ENCODE results near the gene XPNPEP1.

The XPNPEP1 gene

GRCh38 chr10:109820620-109821405 lies 102.5 kb downstream of the XPNPEP1 start:
- TF ChIP-seq, protein P1, sequence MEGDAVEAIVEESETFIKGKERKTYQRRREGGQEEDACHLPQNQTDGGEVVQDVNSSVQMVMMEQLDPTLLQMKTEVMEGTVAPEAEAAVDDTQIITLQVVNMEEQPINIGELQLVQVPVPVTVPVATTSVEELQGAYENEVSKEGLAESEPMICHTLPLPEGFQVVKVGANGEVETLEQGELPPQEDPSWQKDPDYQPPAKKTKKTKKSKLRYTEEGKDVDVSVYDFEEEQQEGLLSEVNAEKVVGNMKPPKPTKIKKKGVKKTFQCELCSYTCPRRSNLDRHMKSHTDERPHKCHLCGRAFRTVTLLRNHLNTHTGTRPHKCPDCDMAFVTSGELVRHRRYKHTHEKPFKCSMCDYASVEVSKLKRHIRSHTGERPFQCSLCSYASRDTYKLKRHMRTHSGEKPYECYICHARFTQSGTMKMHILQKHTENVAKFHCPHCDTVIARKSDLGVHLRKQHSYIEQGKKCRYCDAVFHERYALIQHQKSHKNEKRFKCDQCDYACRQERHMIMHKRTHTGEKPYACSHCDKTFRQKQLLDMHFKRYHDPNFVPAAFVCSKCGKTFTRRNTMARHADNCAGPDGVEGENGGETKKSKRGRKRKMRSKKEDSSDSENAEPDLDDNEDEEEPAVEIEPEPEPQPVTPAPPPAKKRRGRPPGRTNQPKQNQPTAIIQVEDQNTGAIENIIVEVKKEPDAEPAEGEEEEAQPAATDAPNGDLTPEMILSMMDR (IDR thresholded peaks at IDR 0.05; ENCODE audit: insufficient read depth, low read length, poor library complexity, severe bottlenecking): no peak
- no peaks in the 10 kb centered on the region for H3K36me3 ChIP-seq (ENCODE audit: control insufficient read depth, insufficient read depth, low read length)
- no peaks in the 10 kb centered on the region; the same call in 1 of the 2 replicates for H3K27me3 ChIP-seq (replicated peaks; ENCODE audit: control insufficient read depth, insufficient read depth, low read length)
- DNase-seq (ENCODE audit: extremely low read depth, insufficient read length): no peak
- no peak overlapping the region for H3K4me3 ChIP-seq (replicated peaks; ENCODE audit: low read depth, low read length)

- Histone ChIP-seq H3K27me3 (replicated peaks; ENCODE audit: control insufficient read depth, insufficient read depth, low read length) (no peaks in the 10 kb centered on the region; the same call in 1 of the 2 replicates), H3K4me3 (replicated peaks; ENCODE audit: low read depth, low read length) (no peak overlapping the region), H3K36me3 (ENCODE audit: control insufficient read depth, insufficient read depth, low read length) (no peaks in the 10 kb centered on the region)
- TF ChIP-seq, protein P1 (IDR thresholded peaks at IDR 0.05; ENCODE audit: insufficient read depth, low read length, poor library complexity, severe bottlenecking): no peak
- DNase-seq (ENCODE audit: extremely low read depth, insufficient read length): no peak
These were observed 103.5 kb downstream of the XPNPEP1 start for GRCh38 chr10:109819807-109820206.
